GM10248 (cell line): ENCODE results near the gene FKBP1A.

Experiments
- CTCF ChIA-PET: fragments of 300-600 bp; sonication (Branson Sonifier 250); formaldehyde crosslinking; extraction: SDS; loops from one replicate; lab custom pipeline; 2021; ENCODE audit warnings: antibody characterized with exemption; lab: Yijun Ruan, JAX
- POLR2A ChIA-PET: fragments of 350-650 bp; sonication (Branson Sonifier 250); formaldehyde crosslinking; extraction: SDS; loops from one replicate; lab custom pipeline; 2020; ENCODE audit warnings: antibody characterized with exemption; lab: Yijun Ruan, JAX
- DNase-seq: peaks from one replicate; pipeline ENCODE4 v3.0.0; 2012; ENCODE audit errors: extremely low spot score
- CTCF ChIP-seq: IDR thresholded peaks from 2 replicates; pipeline ENCODE4 v1.5.1; 2012; ENCODE audit warnings: mild to moderate bottlenecking, low read depth; ENCODE audit errors: extremely low read depth, missing control alignments, control extremely low read depth

Gene FKBP1A

GRCh38 chr20:1325173-1326030 is 67.5 kb downstream of the FKBP1A start:
- no peak for TF ChIP-seq CTCF
- CTCF ChIA-PET = interaction anchor here (0.6 to 2.2 kb wide), 5 partner anchors 10 to 141 kb away, joined by 3 to 10 read pairs (median 4); partner anchors contain the start of gene NSFL1C
- POLR2A ChIA-PET = interaction anchor here (0.7 to 1.3 kb wide), 3 partner anchors 52 to 141 kb away, joined by 3 to 7 read pairs (median 3); partner anchors contain the start of gene NSFL1C
- peak; percentile 99 for DNase-seq

DNA sequence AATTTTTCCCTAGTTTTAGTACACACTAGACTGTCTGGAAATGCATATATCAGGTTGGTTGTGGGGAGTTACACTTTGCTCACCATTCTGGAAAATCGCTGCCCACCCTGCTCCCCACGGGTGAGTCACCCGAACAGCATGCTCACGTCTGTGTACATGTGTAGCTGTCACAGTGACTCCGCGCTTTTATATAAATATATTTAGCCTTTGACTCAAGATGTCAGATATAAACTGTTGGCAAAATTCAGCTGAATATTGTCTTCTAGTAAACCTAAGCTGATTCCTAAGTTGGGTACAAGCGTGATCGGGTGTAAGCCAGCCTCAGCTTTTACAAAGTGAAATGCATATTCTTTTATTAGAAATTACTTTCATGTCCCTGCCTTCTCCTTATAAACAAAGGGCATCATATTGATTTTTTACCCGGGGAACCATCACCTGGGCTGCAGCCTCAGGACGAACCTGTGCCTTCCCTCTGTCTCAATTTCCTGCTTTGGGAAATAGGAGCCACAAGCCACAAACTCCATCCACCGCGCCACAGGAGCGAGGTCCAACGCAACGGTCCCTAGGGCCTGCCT is 68.2 kb downstream of the FKBP1A start:
- CTCF ChIA-PET = interaction anchor here (1.0 to 2.2 kb wide), 5 partner anchors 20 to 142 kb away, joined by 3 to 10 read pairs (median 4); partner anchors contain the start of gene NSFL1C
- POLR2A ChIA-PET = interaction anchor here (1.3 kb wide), 1 partner anchor 52 kb away, joined by 7 read pairs; no protein-coding TSS in a partner anchor
- no peak for DNase-seq
- no peak for TF ChIP-seq CTCF

DNA sequence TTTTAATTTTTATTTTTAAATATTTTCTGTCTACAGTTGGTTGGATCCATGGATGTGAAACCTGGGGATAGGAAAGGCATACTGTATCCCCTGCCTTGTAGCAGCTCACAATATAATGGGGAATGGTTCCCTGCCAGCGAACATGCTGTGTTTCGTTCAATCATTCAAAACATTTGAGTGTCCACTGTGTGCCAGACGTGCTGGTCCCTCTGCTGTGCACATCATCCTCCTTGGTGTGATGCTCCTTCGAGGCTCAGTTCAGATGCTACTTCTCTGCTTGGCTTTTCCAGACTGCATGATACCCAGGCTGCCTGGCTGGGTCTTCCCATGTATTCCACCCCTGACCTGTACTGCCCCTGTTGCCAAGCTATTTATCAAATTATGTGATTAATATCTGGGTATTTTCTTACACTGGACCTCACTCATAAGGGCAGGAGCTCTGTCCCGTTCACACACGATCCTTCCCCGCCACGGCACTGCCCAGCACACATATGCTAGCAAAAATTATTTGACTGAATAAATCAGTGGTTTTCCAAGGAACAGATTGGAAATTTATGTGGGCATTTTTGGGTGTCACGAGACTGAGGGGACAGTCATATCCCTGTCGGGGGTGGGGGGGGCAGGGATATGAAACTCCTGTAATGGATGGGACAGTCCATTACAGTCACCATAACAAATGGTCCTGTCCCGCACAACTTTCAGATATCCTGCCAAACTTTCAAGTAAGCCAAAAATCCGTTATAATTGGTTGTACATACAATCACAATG is 68.8 kb downstream of the FKBP1A start:
- CTCF ChIA-PET = interaction anchor here (0.8 to 2.2 kb wide), 5 partner anchors 11 to 143 kb away, joined by 3 to 10 read pairs (median 4); partner anchors contain the start of gene NSFL1C
- no peak for TF ChIP-seq CTCF
- POLR2A ChIA-PET = no interaction called here
- no peak for DNase-seq

DNA sequence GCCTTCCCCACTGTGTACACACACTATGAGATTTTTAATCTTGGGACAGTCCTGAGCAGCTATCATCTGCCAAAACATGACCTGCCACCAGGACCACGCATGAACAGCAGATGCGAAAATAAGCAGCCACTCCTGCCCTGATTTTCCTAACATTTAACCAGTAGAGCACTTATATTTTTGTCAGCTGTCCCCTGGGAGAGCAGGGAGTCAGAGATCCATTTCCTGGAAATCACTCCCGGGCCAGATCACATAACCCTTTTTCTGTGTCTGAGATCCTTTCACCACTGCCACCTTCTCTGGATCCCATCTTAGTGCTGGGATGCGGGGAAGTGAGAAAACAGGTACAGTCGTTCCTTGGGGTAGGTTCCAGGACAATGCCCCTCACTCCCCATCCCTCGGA is 69.6 kb downstream of the FKBP1A start:
- DNase-seq = no peak
- ChIA-PET POLR2A (no interaction called here), CTCF (interaction anchor here (1.7 to 2.1 kb wide), 2 partner anchors 11 to 115 kb away, joined by 7 to 9 read pairs; no protein-coding TSS in a partner anchor)
- no peak for TF ChIP-seq CTCF

GRCh38 chr20:1322511-1323245 is 70.2 kb downstream of the FKBP1A start:
- no peak for TF ChIP-seq CTCF
- POLR2A ChIA-PET = no interaction called here
- DNase-seq = no peak
- CTCF ChIA-PET = interaction anchor here (0.9 to 2.1 kb wide), 7 partner anchors 10 to 454 kb away, joined by 3 to 9 read pairs (median 3); partner anchors contain the start of gene NSFL1C
